Measurements from ENCODE around the gene DDX24. TPM values are rescaled to one million over a fixed set of nuclear protein-coding genes. Genes with fewer than 3 reads are reported as not detected.

DDX24 gene
- total and polyA plus RNA-seq, 12 donors, result 221 to 616 (median 337) TPM

- no peaks in the 10 kb centered on the region for H3K9me3 ChIP-seq (replicated peaks in 1 of 3)
- no peaks in the 10 kb centered on the region for H3K27me3 ChIP-seq
- TF ChIP-seq POLR2A (IDR thresholded peaks at IDR 0.05), result no peak
- TF ChIP-seq CTCF (IDR thresholded peaks at IDR 0.05), result no peak
- 69 to 73% (median 71%) methylated on average over 6 of the region's 6 CpGs for WGBS, 4 donors
- peak overlapping the region in 1 of 5 donors; percentile 37 for H3K27ac ChIP-seq
- H3K4me3 ChIP-seq, result no peak overlapping the region
- intact Hi-C loops (cut with DNase I), result no loop called here
- H3K4me1 ChIP-seq (replicated peaks in 1 of 2), result peaks cover 35 to 58% of the 10 kb centered on the region in 2 donors
- DNase-seq, result peak in 1 of 7 donors; percentile 54
- H3K36me3 ChIP-seq (replicated peaks in 1 of 2), result peaks cover 0 to 95% of the 10 kb centered on the region in 2 donors
Observed at GRCh38 chr14:94056579-94057308, 24.3 kb downstream of the DDX24 start.

- DNase-seq, result peak in 1 of 7 donors; percentile 35
- H3K27me3 ChIP-seq, result no peaks in the 10 kb centered on the region
- intact Hi-C loops (cut with DNase I), result no loop called here
- H3K9me3 ChIP-seq (replicated peaks in 1 of 3), result no peaks in the 10 kb centered on the region
- peaks cover 38 to 45% of the 10 kb centered on the region in 2 donors for H3K4me1 ChIP-seq (replicated peaks in 1 of 2)
- H3K27ac ChIP-seq, result no peak overlapping the region
- H3K36me3 ChIP-seq (replicated peaks in 1 of 2), result peaks cover 0 to 95% of the 10 kb centered on the region in 2 donors
- H3K4me3 ChIP-seq, result no peak overlapping the region
- WGBS, 4 donors, result 86 to 89% (median 87%) methylated on average over 7 of the region's 7 CpGs
- TF ChIP-seq CTCF (IDR thresholded peaks at IDR 0.05) (no peak), POLR2A (IDR thresholded peaks at IDR 0.05) (no peak)
Observed at GRCh38 chr14:94054936-94055335, 26.1 kb downstream of the DDX24 start.

GRCh38 chr14:94054401-94054800 is 26.6 kb downstream of the DDX24 start:
- peaks cover 35 to 40% of the 10 kb centered on the region in 2 donors for H3K4me1 ChIP-seq (replicated peaks in 1 of 2)
- no peak overlapping the region for H3K4me3 ChIP-seq
- no peak overlapping the region for H3K27ac ChIP-seq
- WGBS, 4 donors, result 92 to 100% (median 97%) methylated on average over 1 of the region's 1 CpG
- H3K36me3 ChIP-seq (replicated peaks in 1 of 2), result peaks cover 0 to 95% of the 10 kb centered on the region in 2 donors
- peak in 1 of 7 donors; percentile 20 for DNase-seq
- H3K9me3 ChIP-seq (replicated peaks in 1 of 3), result no peaks in the 10 kb centered on the region
- no peaks in the 10 kb centered on the region for H3K27me3 ChIP-seq
- TF ChIP-seq POLR2A (IDR thresholded peaks at IDR 0.05), result no peak
- no peak for TF ChIP-seq CTCF (IDR thresholded peaks at IDR 0.05)
- intact Hi-C loops (cut with DNase I), result no loop called here

GRCh38 chr14:94052662-94053061 is 28.3 kb downstream of the DDX24 start:
- no peaks in the 10 kb centered on the region for H3K27me3 ChIP-seq
- intact Hi-C loops (cut with DNase I), result no loop called here
- peaks cover 20 to 23% of the 10 kb centered on the region in 2 donors for H3K4me1 ChIP-seq (replicated peaks in 1 of 2)
- peak in 3 of 7 donors; percentile 10 to 27 (median 15) for DNase-seq
- H3K36me3 ChIP-seq (replicated peaks in 1 of 2), result peaks cover 0 to 97% of the 10 kb centered on the region in 2 donors
- TF ChIP-seq POLR2A (IDR thresholded peaks at IDR 0.05) (no peak), CTCF (IDR thresholded peaks at IDR 0.05) (no peak)
- H3K4me3 ChIP-seq, result no peak overlapping the region
- H3K27ac ChIP-seq, result peak overlapping the region in 1 of 5 donors; percentile 41
- no peaks in the 10 kb centered on the region for H3K9me3 ChIP-seq (replicated peaks in 1 of 3)
- WGBS, 4 donors, result 91 to 95% (median 93%) methylated on average over 4 of the region's 4 CpGs

Data from adrenal gland (tissue), 12 donors.